Thyroid gland (tissue), 4 donors: ENCODE results near the gene SLC37A1.

ENCODE experiments used
- CTCF ChIP-seq, 6 experiments: fragments of 200-600 bp in 3 of 6; fragments of 450-650 bp in 3 of 6; sonication (generic) in 3 of 6; IDR thresholded peaks; one replicate each; pipeline ENCODE4 v1.5.1; 2016 to 2019; ENCODE audit warnings: antibody characterized with exemption in 6 of 6, mild to moderate bottlenecking in 2 of 6, inconsistent platforms in 1 of 6, moderate library complexity in 1 of 6
- POLR2A ChIP-seq, 2 donors: fragments of 450-650 bp; IDR thresholded peaks; one replicate each; pipeline ENCODE4 v1.6.1; 2017; ENCODE audit warnings: antibody characterized with exemption in 2 of 2, mild to moderate bottlenecking in 2 of 2, moderate library complexity in 1 of 2

DNA sequence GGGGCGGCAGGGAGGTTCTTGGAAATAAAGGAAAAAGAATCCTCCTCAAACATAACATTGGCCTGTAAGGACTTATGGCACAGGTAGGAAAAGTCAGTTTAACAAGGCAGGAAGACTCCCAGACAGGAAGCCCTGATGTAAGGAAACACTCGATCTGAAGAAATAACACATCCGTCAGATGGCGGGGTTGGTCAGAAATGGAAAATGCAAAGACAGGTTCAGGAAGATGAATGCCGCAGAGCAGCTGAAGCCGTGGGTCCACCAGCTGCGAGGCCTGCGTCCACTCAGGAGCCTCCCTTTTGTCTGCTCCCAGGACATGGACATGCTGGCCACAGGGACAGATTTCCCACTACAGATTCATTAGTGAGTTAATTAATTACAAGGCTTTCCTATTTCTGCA, 21.5 kb upstream of the SLC37A1 start:
- TF ChIP-seq POLR2A (IDR thresholded peaks at IDR 0.05) (no peak), CTCF (IDR thresholded peaks at IDR 0.05) (no peak)
